Hepatocyte (in vitro differentiated cells): ENCODE results near the gene EIF4G3. TPM values are rescaled to one million over a fixed set of nuclear protein-coding genes. Genes with fewer than 3 reads are reported as not detected.

Source experiments
- DNase-seq: peaks from one replicate; pipeline ENCODE4 v3.0.0-alpha.2; 2016; ENCODE audit warnings: low spot score
- H2AFZ ChIP-seq: fragments of 200-600 bp; sonication (generic); 2 replicates; pipeline ENCODE4 v1.6.0; 2016; ENCODE audit warnings: antibody characterized with exemption, mild to moderate bottlenecking
- H3K27ac ChIP-seq: fragments of 200-600 bp; sonication (generic); 2 replicates; pipeline ENCODE4 v1.5.1; 2016; ENCODE audit warnings: mild to moderate bottlenecking
- H3K27me3 ChIP-seq: fragments of 200-600 bp; sonication (generic); 2 replicates; pipeline ENCODE4 v1.6.1; 2016
- H3K36me3 ChIP-seq: fragments of 200-600 bp; sonication (generic); replicated peaks from 2 replicates; pipeline ENCODE4 v1.5.1; 2016; ENCODE audit warnings: low read depth; ENCODE audit not compliant: insufficient read depth
- H3K4me1 ChIP-seq: fragments of 200-600 bp; sonication (generic); 2 replicates; pipeline ENCODE4 v1.5.1; 2016; ENCODE audit warnings: mild to moderate bottlenecking, moderate library complexity; ENCODE audit not compliant: insufficient read depth
- H3K4me2 ChIP-seq: fragments of 200-600 bp; sonication (generic); 2 replicates; pipeline ENCODE4 v1.6.0; 2016
- H3K4me3 ChIP-seq: fragments of 200-600 bp; sonication (generic); 2 replicates; pipeline ENCODE4 v1.5.1; 2016; ENCODE audit warnings: mild to moderate bottlenecking
- H3K79me2 ChIP-seq: fragments of 200-600 bp; sonication (generic); 2 replicates; pipeline ENCODE4 v1.6.0; 2017; ENCODE audit warnings: mild to moderate bottlenecking
- H3K9me2 ChIP-seq: fragments of 200-600 bp; sonication (generic); replicated peaks from 2 replicates; pipeline ENCODE4 v1.6.0; 2017; ENCODE audit warnings: mild to moderate bottlenecking; ENCODE audit not compliant: insufficient read depth
- H3K9me3 ChIP-seq: fragments of 200-600 bp; sonication (generic); 2 replicates; pipeline ENCODE4 v1.5.1; 2016; ENCODE audit warnings: low read depth, mild to moderate bottlenecking
- H4K20me1 ChIP-seq: fragments of 200-600 bp; sonication (generic); 2 replicates; pipeline ENCODE4 v1.6.0; 2016; ENCODE audit warnings: mild to moderate bottlenecking; ENCODE audit not compliant: insufficient read depth, poor library complexity, severe bottlenecking
- CTCF ChIP-seq: fragments of 200-600 bp; sonication (generic); IDR thresholded peaks from 2 replicates; pipeline ENCODE4 v1.5.1; 2016; ENCODE audit warnings: antibody characterized with exemption, mild to moderate bottlenecking; ENCODE audit not compliant: poor library complexity
- EZH2 ChIP-seq: fragments of 200-600 bp; sonication (generic); IDR thresholded peaks from 2 replicates; pipeline ENCODE4 v1.6.1; 2016; ENCODE audit warnings: antibody characterized with exemption, mild to moderate bottlenecking, borderline replicate concordance
- EZH2phosphoT487 ChIP-seq: fragments of 200-600 bp; sonication (generic); IDR thresholded peaks from one replicate; pipeline ENCODE4 v1.6.1; 2018; ENCODE audit warnings: antibody characterized with exemption, mild to moderate bottlenecking, low read depth, moderate library complexity; ENCODE audit not compliant: unreplicated experiment, severe bottlenecking
- WGBS: methylation state at CpG from one replicate; pipeline ENCODE4 v1.1.6; 2016; ENCODE audit warnings: low lambda C conversion rate; ENCODE audit errors: missing lambda C conversion rate; 5-methylcytosine and 5-hydroxymethylcytosine counted together
- polyA plus RNA-seq: library from polyadenylated mRNA; unstranded; fragments of >200 nt; fragmentation: Nextera tagmentation; extraction: Ambion mirVana; gene quantifications from 2 replicates; pipeline ENCODE4 v1.2.1, GENCODE V29; 2016
- total RNA-seq: library from RNA; depleted of rRNA; stranded (reverse); fragments of >200 nt; gene quantifications from 2 replicates; pipeline ENCODE4 v1.2.3, GENCODE V29; 2014

EIF4G3 gene
- total and polyA plus RNA-seq, 2 experiments from 2014 or later, result 33.4 to 42.2 TPM

GRCh38 chr1:21003281-21004045 lies 173.2 kb downstream of the EIF4G3 start:
- no peak overlapping the region for H3K27ac ChIP-seq
- no peak overlapping the region for H3K4me3 ChIP-seq
- WGBS, result 93% methylated on average over 3 of the region's 3 CpGs

GRCh38 chr1:21001042-21001441 lies 175.7 kb downstream of the EIF4G3 start:
- Histone ChIP-seq H3K36me3 (no peaks in the 10 kb centered on the region), H2AFZ (no peak overlapping the region), H3K9me3 (no peaks in the 10 kb centered on the region), H4K20me1 (no peaks in the 10 kb centered on the region), H3K27ac (no peak overlapping the region), H3K9me2 (no peaks in the 10 kb centered on the region), H3K79me2 (peaks cover 36% of the 10 kb centered on the region), H3K27me3 (no peaks in the 10 kb centered on the region), H3K4me3 (no peak overlapping the region), H3K4me2 (no peak overlapping the region), H3K4me1 (no peaks in the 10 kb centered on the region)
- 77% methylated on average over 2 of the region's 2 CpGs for WGBS
- no peak for DNase-seq
- TF ChIP-seq EZH2phosphoT487 (no peak), EZH2 (no peak), CTCF (no peak)

More at GRCh38 chr1:21003281-21004045, 173.2 kb downstream of the EIF4G3 start:
- H3K9me3 ChIP-seq, result no peaks in the 10 kb centered on the region
- no peaks in the 10 kb centered on the region for H3K27me3 ChIP-seq
- no peaks in the 10 kb centered on the region for H3K36me3 ChIP-seq
- H3K79me2 ChIP-seq, result peaks cover 50% of the 10 kb centered on the region
- H3K9me2 ChIP-seq, result no peaks in the 10 kb centered on the region
- DNase-seq, result no peak
- H3K4me1 ChIP-seq, result no peaks in the 10 kb centered on the region
- no peak overlapping the region for H2AFZ ChIP-seq
- TF ChIP-seq EZH2phosphoT487, result no peak
- TF ChIP-seq CTCF, result no peak
- no peak for TF ChIP-seq EZH2
- no peaks in the 10 kb centered on the region for H4K20me1 ChIP-seq
- H3K4me2 ChIP-seq, result no peak overlapping the region

GRCh38 chr1:21000245-21000594 lies 176.5 kb downstream of the EIF4G3 start:
- no peak for DNase-seq
- Histone ChIP-seq H3K4me2 (no peak overlapping the region), H3K27ac (no peak overlapping the region), H3K4me1 (no peaks in the 10 kb centered on the region), H3K27me3 (no peaks in the 10 kb centered on the region), H4K20me1 (no peaks in the 10 kb centered on the region), H3K79me2 (peaks cover 34% of the 10 kb centered on the region), H3K9me3 (no peaks in the 10 kb centered on the region), H2AFZ (no peak overlapping the region), H3K4me3 (no peak overlapping the region), H3K36me3 (no peaks in the 10 kb centered on the region), H3K9me2 (no peaks in the 10 kb centered on the region)
- TF ChIP-seq EZH2phosphoT487 (no peak), CTCF (no peak), EZH2 (no peak)
- 97% methylated on average over 2 of the region's 2 CpGs for WGBS
